IMR-90 (cell line): ENCODE measurements around the gene PLD3.

Source experiments
- CEBPB ChIP-seq: IDR thresholded peaks from 2 replicates; pipeline ENCODE4 v1.6.1; 2012; ENCODE audit warnings: low read depth, low read length, improper control_type of control experiment
- CHD1 ChIP-seq: IDR thresholded peaks from 2 replicates; pipeline ENCODE4 v1.6.1; 2012; ENCODE audit warnings: low read depth, low read length, improper control_type of control experiment
- CTCF ChIP-seq: conservative IDR thresholded peaks from 2 replicates; pipeline ENCODE4 v1.5.1; 2012; ENCODE audit warnings: mild to moderate bottlenecking, low read depth, low read length, improper control_type of control experiment
- ELK1 ChIP-seq: fragments of 150-350 bp; IDR thresholded peaks from 2 replicates; pipeline ENCODE4 v1.6.1; 2016; ENCODE audit warnings: low read depth, mild to moderate bottlenecking, low read length, moderate library complexity, borderline replicate concordance
- MAFK ChIP-seq: IDR thresholded peaks from 2 replicates; pipeline ENCODE4 v1.6.1; 2012; ENCODE audit warnings: low read depth, low read length, improper control_type of control experiment
- MXI1 ChIP-seq: IDR thresholded peaks from 2 replicates; pipeline ENCODE4 v1.6.1; 2012; ENCODE audit warnings: low read depth, mild to moderate bottlenecking, low read length, moderate library complexity, borderline replicate concordance
- NFE2L2 ChIP-seq: fragments of 150-350 bp; IDR thresholded peaks from 2 replicates; pipeline ENCODE4 v1.6.1; 2016; ENCODE audit warnings: low read depth, mild to moderate bottlenecking, low read length
- POLR2A ChIP-seq: IDR thresholded peaks from 2 replicates; pipeline ENCODE4 v1.6.1; 2012; ENCODE audit warnings: mild to moderate bottlenecking, low read depth, low read length
- RAD21 ChIP-seq: IDR thresholded peaks from 2 replicates; pipeline ENCODE4 v1.6.1; 2012; ENCODE audit warnings: low read length, improper control_type of control experiment
- RCOR1 ChIP-seq: IDR thresholded peaks from 2 replicates; pipeline ENCODE4 v1.6.1; 2012; ENCODE audit warnings: mild to moderate bottlenecking, low read length, improper control_type of control experiment; ENCODE audit not compliant: insufficient replicate concordance
- RFX5 ChIP-seq: IDR thresholded peaks from 2 replicates; pipeline ENCODE4 v1.8.0; 2012; ENCODE audit warnings: low read depth, mild to moderate bottlenecking, low read length, moderate library complexity
- USF2 ChIP-seq: fragments of 150-350 bp; IDR thresholded peaks from 2 replicates; pipeline ENCODE4 v1.6.1; 2017; ENCODE audit warnings: mild to moderate bottlenecking, antibody characterized with exemption, low read length, low read depth

- TF ChIP-seq CTCF, result no peak
- no peak for TF ChIP-seq POLR2A
- TF ChIP-seq MXI1, result no peak
- no peak for TF ChIP-seq ELK1
- TF ChIP-seq CEBPB, result no peak
- no peak for TF ChIP-seq NFE2L2
- no peak for TF ChIP-seq RCOR1
- no peak for TF ChIP-seq USF2
- TF ChIP-seq RAD21, result no peak
- TF ChIP-seq MAFK, result no peak
- no peak for TF ChIP-seq CHD1
- TF ChIP-seq RFX5, result no peak
These were observed 21.3 kb downstream of the PLD3 start for GRCh38 chr19:40369797-40370196.
